HG03045 (cell line): ENCODE data around the gene CACNA1F.

ENCODE experiments used
- ATAC-seq: cut with Tn5 transposase; IDR thresholded peaks from one replicate; pipeline ENCODE4 v1.9.1; 2021; ENCODE audit warnings: mild to moderate bottlenecking, moderate library complexity; ENCODE audit not compliant: unreplicated experiment

The CACNA1F gene

DNA sequence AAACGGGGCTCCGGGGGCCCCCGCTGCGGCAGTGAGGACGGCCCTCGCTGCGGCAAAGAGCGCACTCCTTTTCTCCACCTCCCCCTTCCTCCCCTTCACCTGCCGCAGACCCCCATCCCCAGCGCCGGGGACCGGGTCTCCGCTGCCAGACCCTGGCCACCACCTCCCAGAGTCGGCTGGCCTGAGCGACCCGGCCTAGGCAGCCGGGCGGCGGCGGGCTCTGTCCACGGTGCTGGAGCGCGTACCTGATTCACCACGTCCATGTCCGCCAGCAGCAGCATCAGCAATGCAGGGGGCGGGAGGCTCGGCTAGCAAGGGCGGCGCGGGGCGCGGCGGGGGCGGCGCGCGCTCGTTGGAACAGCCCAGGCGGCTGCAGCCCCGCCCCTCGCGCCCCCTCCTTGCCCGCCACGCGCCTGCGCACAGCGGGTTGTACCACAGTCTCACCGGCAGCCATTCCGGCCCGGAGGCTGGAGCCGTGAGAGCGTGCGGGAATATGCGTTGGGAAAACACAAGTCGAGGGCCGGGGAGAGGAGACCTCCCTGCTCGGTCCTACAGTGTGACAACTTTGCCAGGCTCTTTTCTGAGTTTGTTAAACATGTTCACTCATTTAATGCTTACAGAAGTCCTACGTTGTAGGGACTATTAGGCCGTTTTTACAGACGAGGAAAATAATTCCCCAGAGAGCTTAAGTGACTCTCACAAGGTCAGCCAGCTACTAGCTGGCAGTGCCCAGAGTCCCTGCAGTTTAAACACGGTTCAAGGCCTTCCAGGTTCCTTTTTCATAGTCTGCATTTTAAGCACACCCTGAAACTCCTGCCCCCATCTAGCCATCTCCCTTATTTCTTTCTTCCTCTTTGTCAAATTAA lies 33.0 kb downstream of the CACNA1F start, which contains the start of gene SYP:
TSS of gene SYP (minus strand) at position 288 of the 866 bp plus-strand sequence. CDS start at position 281, 7 bp downstream.
- peak; percentile 90 for ATAC-seq

- no peak for ATAC-seq
These were observed 33.9 kb downstream of the CACNA1F start for GRCh38 chrX:49199315-49199595.

DNA sequence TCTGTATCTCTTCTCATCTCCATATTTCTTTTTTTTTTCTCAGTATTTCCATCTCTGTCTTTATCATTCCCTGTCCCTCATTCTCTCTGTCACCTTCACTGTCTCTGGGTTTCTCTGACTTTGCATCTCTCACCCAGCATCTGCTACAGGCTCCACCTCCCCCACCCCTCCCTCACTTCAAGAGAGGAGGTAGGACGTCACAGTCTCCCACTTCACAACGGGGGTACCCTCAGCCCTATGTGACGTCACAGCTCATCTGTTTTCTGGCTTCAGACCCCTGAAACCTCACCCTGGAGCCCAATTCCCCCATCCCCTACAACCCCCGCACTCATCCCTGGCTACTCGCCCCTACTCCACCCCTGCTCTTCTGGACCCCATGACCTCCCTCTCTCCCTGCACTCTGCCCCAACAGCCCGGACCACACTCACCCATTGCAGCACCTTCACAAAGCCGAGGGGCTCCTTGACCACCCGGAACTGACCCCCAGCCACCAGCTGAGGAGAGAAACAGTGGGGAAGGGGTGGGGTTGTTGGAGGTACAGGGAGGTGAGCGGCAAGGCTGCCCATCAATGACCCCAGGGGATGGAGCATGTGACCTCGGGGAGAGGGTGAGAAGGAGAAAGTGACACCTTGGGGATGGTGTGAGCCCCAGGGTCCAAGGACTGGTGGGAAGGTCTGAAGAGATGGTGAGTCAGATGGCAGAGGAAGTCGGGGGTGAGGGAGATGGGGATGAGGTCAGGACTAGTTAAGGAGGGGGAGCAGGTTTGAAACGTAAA lies 34.4 kb downstream of the CACNA1F start:
- ATAC-seq: no peak

GRCh38 chrX:49197543-49198087 lies 35.5 kb downstream of the CACNA1F start:
- ATAC-seq: no peak

DNA sequence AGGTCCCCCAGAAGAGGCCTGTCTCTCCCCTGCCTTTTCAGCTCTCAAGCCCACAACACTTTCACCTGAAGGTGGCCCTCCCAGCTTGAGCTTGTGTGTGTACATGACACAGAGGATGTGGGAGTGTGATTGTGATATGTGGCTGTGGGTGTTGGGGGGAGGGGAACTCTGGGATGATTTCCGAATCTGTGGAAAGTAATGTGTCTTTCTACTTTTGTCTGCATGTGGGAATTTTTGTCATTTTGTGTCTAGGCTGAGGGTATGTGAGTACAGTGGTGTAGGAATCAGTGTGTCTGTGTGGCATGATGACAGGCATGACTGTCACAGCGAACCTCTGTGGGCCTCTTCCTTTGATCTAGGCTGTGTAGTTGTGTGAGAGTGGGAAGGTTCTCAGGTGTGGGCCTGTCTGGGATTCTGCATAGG lies 39.6 kb downstream of the CACNA1F start:
- ATAC-seq: no peak

GRCh38 chrX:49192722-49193328 lies 40.3 kb downstream of the CACNA1F start:
- ATAC-seq: no peak

DNA sequence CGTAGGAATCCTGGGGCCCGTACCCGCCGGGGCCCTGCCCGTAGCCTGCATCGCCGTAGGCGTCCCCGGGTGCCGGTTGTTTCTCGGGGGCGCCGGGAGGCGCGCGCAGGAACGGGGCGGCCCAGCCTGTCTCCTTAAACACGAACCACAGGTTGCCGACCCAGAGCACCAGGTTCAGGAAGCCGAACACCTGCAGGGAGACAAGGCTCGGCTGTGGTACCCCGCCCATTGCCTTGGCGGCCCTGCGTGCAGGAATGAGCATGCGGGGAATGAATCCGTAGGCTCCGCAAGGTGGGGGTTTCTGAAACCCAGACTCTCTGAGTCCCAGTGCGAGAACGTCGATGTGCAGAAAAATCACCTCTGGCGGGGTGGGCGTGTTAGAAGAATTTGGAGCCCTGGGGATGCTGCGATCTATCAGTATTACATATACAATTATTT lies 41.5 kb downstream of the CACNA1F start:
- ATAC-seq: no peak

DNA sequence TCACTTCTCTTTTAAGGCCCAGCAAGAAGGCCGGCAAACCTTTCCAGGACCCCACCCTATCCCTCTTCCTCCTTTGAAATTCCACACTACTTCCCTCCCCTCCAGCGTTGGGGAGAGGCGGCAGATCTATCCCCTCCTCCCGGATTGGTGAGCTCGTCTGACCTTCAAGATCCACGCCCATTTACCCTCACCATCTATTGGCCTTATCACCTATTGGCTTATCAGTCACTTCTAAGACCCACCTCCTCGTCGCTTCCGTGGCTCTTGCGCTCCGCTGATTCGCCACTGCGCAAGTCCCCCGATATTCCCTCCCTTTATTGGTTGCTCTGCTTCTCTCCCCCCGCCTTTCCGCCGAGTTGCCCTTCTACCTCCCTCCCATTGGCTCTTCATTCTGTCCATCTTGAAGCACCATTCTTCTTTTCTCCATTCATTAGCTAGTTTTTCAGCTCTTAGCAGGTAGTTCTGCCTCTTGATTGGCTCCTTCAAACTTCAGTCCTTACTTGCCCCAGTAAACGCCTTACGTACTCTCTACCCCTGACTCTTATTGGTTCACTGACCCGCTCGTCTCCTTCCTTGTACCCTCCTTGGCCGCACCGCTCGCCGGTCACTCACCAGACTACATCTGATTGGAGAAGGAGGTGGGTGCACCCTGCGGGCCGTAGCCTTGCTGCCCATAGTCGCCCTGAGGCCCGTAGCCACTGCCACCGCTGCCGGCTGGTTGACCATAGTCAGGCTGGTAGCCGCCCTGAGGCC lies 42.1 kb downstream of the CACNA1F start:
- peak; percentile 87 for ATAC-seq

DNA sequence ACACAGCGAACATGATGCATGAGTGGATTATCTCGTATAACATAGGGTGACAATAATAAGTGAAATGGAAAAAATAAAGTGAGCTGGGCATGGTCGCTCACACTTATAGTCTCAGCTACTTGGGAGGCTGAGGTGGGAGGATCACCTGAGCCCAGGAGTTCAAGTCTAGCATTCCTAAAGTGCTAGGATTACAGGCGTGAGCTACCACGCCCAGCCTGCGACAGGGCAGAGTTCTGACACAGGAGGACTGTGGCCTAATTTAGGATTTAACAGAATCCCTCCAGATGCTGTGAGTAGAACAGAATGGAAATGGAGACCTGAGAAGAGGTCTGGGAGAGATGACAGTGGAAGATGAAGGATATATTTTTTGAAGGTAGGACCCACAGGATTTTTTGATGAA lies 43.5 kb downstream of the CACNA1F start:
- no peak for ATAC-seq

DNA sequence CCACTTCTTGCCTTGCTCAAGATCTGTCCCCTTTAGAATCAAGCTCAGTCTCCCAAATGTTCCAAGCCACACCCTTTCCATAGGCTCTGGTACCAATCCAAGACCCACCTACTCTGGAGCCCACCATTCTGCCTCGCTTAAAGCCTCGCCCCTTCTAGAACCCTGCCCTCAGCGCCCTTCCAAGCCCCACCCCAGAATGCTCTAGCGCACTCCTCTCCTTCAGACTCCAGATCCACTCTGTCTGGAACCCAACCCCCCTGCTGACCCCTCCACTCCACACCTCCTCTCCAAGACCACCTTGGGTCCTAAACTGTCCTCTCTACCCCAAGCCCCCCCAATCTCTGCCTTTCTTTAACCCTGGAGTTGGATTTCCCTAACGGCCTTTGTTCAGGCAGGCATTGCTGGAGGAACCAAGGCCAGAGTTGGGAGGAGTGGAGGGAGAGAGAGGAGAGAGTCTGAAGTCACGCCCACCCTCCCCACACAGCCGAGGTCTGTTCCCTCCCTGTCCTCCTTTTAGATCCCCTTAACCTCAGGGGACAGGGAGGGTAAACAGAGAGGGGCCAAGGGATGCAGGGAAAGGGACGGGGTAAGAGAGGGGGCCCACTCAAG lies 44.6 kb downstream of the CACNA1F start:
- ATAC-seq: no peak

- no peak for ATAC-seq
These were observed 45.6 kb downstream of the CACNA1F start for GRCh38 chrX:49187526-49187925.

GRCh38 chrX:49187028-49187394 lies 46.1 kb downstream of the CACNA1F start:
- no peak for ATAC-seq

DNA sequence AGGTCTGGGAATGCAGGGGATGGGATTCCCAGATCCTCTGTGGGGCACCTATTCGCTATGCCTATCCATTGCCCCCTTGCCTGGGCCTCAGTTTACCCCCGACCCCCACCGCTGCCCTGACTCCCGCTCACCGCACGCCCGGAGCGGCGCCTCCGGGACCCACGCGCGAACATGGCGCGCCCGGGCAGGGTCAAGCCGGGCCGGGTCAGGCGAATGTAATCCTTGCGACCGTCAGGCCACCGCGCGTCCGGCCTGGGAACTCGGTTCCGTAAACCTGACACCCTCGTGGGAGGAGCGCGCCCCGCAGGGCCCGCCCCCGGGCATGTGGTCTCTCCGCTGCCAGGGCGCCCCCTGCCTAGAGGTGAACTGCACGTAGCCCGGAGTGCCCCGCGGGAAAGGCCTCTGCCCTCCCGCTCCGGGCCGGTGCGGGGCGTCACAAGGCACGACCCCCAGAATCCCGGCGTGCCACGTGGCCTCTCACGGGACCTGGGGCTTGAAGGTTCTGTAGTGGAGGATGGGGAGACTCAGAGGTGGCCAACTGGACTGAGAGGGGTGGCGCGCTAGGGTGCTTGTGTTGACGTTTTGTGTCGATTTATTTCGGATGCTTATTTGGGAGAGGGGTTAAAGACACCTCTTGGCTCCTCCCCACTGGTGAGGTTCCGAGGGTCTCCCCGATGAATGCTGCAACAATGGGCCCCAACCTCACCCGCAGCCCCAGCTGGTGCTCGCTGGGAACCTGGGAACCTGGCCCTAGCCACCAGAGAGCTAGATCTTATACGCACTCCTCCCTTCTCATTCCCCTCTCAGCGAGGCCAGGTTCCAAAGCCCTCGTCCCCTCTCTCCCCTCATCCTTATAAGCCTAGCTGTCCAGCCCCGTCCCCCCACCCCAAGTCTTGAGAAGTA lies 46.8 kb downstream of the CACNA1F start, which contains the start of gene PRICKLE3:
TSS of gene PRICKLE3 (minus strand) at position 249 of the 903 bp plus-strand sequence. CDS start at position 173, 76 bp downstream.
- peak; percentile 32 for ATAC-seq

DNA sequence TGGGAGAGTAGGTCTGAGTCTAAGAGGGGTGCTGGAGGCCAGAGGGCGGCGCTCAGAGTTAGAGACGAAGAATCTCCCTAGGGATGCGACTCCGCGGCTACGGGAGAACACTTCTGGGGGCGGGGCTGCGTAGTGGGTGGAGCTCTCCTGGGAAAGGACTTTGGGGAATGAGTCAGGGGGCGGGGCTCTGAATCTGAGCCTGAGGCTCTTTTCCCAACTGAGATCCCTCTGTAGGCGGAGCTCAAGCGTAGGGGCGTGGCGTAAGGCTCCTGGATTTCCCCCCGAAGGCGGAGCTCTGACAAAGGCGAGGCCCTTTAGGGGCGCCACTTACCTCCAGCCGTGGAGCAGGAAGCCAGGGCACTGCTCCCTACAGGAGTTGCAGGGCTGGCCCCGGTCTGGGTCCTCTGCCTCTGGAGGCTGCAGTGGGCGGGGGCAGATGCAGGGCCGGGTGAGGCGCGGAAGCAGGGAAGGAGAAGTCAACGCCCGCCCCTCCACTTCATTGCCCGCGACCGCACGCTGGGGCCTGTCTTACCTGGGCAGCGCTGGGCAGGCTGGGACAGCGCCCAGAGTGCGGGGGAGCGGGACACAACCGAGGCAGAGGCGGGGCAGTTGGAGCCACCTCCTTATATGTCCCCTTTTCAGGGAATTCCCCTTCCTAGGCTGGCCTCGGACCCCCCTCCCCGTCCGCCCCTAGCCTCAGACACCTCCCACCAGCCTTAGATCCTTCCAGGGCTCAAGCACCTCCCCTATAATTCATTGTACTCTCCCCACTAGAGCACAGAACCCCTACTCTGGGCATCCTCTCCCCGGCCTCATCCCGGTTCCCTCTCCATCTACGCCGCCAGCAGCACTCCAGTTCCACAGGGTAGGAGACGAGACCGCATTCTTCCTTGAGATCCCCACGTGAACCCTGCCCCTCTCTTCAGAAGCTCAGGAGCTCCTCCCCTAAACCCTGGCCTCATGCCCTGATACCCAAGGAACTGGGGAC lies 48.6 kb downstream of the CACNA1F start:
- peak; percentile 47 for ATAC-seq

GRCh38 chrX:49183701-49184281 lies 49.3 kb downstream of the CACNA1F start:
- ATAC-seq: no peak

DNA sequence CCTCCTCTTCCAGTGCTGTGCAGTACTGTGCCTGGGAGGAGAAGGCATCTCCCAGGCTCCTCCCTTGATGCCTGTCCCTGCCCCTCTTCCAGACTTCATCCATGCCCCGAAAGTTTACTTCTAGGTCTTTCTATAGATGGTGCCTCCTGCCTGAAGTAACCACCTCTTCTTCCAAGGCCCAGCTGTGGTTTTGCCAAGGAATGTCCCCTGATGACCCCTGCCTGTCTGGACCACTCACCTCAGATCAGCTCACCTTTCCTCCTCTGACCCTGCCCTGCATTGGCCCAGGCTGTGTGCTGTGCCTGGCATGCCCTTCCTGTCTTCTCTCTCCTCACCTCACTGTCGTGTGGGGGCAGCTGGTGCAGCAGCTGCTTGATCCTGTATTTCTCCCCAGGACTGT lies 53.8 kb downstream of the CACNA1F start:
- ATAC-seq: no peak

GRCh38 chrX:49178537-49178936 lies 54.6 kb downstream of the CACNA1F start:
- ATAC-seq: no peak
